Hepatocyte (in vitro differentiated cells): ENCODE results near the gene GGA1. TPM values are rescaled to one million over a fixed set of nuclear protein-coding genes. Genes with fewer than 3 reads are reported as not detected.

Experiments used
- DNase-seq: peaks from one replicate; pipeline ENCODE4 v3.0.0-alpha.2; 2016; ENCODE audit warnings: low spot score
- H2AFZ ChIP-seq: fragments of 200-600 bp; sonication (generic); 2 replicates; pipeline ENCODE4 v1.6.0; 2016; ENCODE audit warnings: antibody characterized with exemption, mild to moderate bottlenecking
- H3K27ac ChIP-seq: fragments of 200-600 bp; sonication (generic); 2 replicates; pipeline ENCODE4 v1.5.1; 2016; ENCODE audit warnings: mild to moderate bottlenecking
- H3K27me3 ChIP-seq: fragments of 200-600 bp; sonication (generic); 2 replicates; pipeline ENCODE4 v1.6.1; 2016
- H3K36me3 ChIP-seq: fragments of 200-600 bp; sonication (generic); replicated peaks from 2 replicates; pipeline ENCODE4 v1.5.1; 2016; ENCODE audit warnings: low read depth; ENCODE audit not compliant: insufficient read depth
- H3K4me1 ChIP-seq: fragments of 200-600 bp; sonication (generic); 2 replicates; pipeline ENCODE4 v1.5.1; 2016; ENCODE audit warnings: mild to moderate bottlenecking, moderate library complexity; ENCODE audit not compliant: insufficient read depth
- H3K4me2 ChIP-seq: fragments of 200-600 bp; sonication (generic); 2 replicates; pipeline ENCODE4 v1.6.0; 2016
- H3K4me3 ChIP-seq: fragments of 200-600 bp; sonication (generic); 2 replicates; pipeline ENCODE4 v1.5.1; 2016; ENCODE audit warnings: mild to moderate bottlenecking
- H3K79me2 ChIP-seq: fragments of 200-600 bp; sonication (generic); 2 replicates; pipeline ENCODE4 v1.6.0; 2017; ENCODE audit warnings: mild to moderate bottlenecking
- H3K9me2 ChIP-seq: fragments of 200-600 bp; sonication (generic); replicated peaks from 2 replicates; pipeline ENCODE4 v1.6.0; 2017; ENCODE audit warnings: mild to moderate bottlenecking; ENCODE audit not compliant: insufficient read depth
- H3K9me3 ChIP-seq: fragments of 200-600 bp; sonication (generic); 2 replicates; pipeline ENCODE4 v1.5.1; 2016; ENCODE audit warnings: low read depth, mild to moderate bottlenecking
- H4K20me1 ChIP-seq: fragments of 200-600 bp; sonication (generic); 2 replicates; pipeline ENCODE4 v1.6.0; 2016; ENCODE audit warnings: mild to moderate bottlenecking; ENCODE audit not compliant: insufficient read depth, poor library complexity, severe bottlenecking
- CTCF ChIP-seq: fragments of 200-600 bp; sonication (generic); IDR thresholded peaks from 2 replicates; pipeline ENCODE4 v1.5.1; 2016; ENCODE audit warnings: antibody characterized with exemption, mild to moderate bottlenecking; ENCODE audit not compliant: poor library complexity
- EZH2 ChIP-seq: fragments of 200-600 bp; sonication (generic); IDR thresholded peaks from 2 replicates; pipeline ENCODE4 v1.6.1; 2016; ENCODE audit warnings: antibody characterized with exemption, mild to moderate bottlenecking, borderline replicate concordance
- EZH2phosphoT487 ChIP-seq: fragments of 200-600 bp; sonication (generic); IDR thresholded peaks from one replicate; pipeline ENCODE4 v1.6.1; 2018; ENCODE audit warnings: antibody characterized with exemption, mild to moderate bottlenecking, low read depth, moderate library complexity; ENCODE audit not compliant: unreplicated experiment, severe bottlenecking
- WGBS: methylation state at CpG from one replicate; pipeline ENCODE4 v1.1.6; 2016; ENCODE audit warnings: low lambda C conversion rate; ENCODE audit errors: missing lambda C conversion rate; 5-methylcytosine and 5-hydroxymethylcytosine counted together
- polyA plus RNA-seq: library from polyadenylated mRNA; unstranded; fragments of >200 nt; fragmentation: Nextera tagmentation; extraction: Ambion mirVana; gene quantifications from 2 replicates; pipeline ENCODE4 v1.2.1, GENCODE V29; 2016
- total RNA-seq: library from RNA; depleted of rRNA; stranded (reverse); fragments of >200 nt; gene quantifications from 2 replicates; pipeline ENCODE4 v1.2.3, GENCODE V29; 2014

The GGA1 gene
- total and polyA plus RNA-seq, 2 experiments from 2014 or later, result 30.2 to 51.5 TPM

GRCh38 chr22:37635157-37635556 is 26.5 kb downstream of the GGA1 start:
- H2AFZ ChIP-seq, result no peak overlapping the region
- H3K4me3 ChIP-seq, result no peak overlapping the region
- H4K20me1 ChIP-seq, result no peaks in the 10 kb centered on the region
- 94% methylated on average over 7 of the region's 7 CpGs for WGBS
- no peaks in the 10 kb centered on the region for H3K27me3 ChIP-seq
- H3K4me1 ChIP-seq, result peaks cover 85% of the 10 kb centered on the region
- H3K9me3 ChIP-seq, result no peaks in the 10 kb centered on the region
- H3K36me3 ChIP-seq, result no peaks in the 10 kb centered on the region
- TF ChIP-seq CTCF (no peak), EZH2phosphoT487 (no peak), EZH2 (no peak)
- H3K9me2 ChIP-seq, result no peaks in the 10 kb centered on the region
- H3K4me2 ChIP-seq, result peak overlapping the region; percentile 72
- H3K79me2 ChIP-seq, result peaks cover 18% of the 10 kb centered on the region
- H3K27ac ChIP-seq, result peak overlapping the region; percentile 95
- no peak for DNase-seq

DNA sequence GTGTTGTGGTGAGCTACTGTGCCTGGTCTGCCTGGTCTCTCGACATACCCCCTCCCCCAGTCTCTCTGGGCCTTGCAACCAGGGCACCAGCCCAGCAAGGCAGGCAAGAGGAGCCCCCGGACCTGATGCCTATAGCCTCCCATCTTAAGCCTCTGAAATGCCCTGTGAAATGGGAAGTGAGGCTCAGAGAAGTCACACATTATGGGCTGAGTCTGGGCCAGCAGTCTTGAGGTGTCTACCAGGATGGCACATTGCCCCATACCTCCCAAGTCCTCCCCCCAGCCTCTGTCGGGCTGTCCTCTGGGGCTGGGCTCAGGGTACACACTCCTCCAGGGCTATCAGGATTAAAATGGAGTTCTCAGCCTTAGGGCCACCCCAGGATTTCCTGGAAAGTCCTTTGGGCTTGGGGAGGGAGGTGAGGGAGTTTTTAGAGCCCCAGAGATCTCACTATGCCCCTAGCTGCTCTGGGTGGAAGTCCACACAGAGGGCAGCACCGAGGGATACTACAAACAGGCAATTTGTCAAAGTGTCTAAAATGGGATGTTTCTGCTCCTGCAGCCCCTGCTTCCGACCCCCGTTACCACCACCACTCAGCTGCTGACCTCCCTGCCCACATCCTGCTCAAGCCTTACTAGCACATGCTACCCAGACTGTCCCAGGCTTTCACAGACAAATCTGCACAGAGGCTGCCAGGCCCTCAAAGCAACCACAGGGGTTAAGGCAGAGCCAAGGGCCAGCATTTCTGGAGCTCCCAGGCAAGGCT is 27.7 kb downstream of the GGA1 start:
- Histone ChIP-seq H3K27ac (peak overlapping the region; percentile 95), H3K79me2 (peaks cover 30% of the 10 kb centered on the region), H3K9me3 (no peaks in the 10 kb centered on the region), H3K4me1 (peaks cover 92% of the 10 kb centered on the region), H3K9me2 (no peaks in the 10 kb centered on the region), H3K4me3 (no peak overlapping the region), H3K36me3 (no peaks in the 10 kb centered on the region), H3K4me2 (no peak overlapping the region), H2AFZ (no peak overlapping the region), H3K27me3 (no peaks in the 10 kb centered on the region), H4K20me1 (no peaks in the 10 kb centered on the region)
- TF ChIP-seq CTCF (no peak), EZH2phosphoT487 (no peak), EZH2 (no peak)
- DNase-seq, result no peak
- 68% methylated on average over 6 of the region's 6 CpGs for WGBS

- H3K4me1 ChIP-seq, result peaks cover 92% of the 10 kb centered on the region
- peaks cover 36% of the 10 kb centered on the region for H3K79me2 ChIP-seq
- no peaks in the 10 kb centered on the region for H3K27me3 ChIP-seq
- no peaks in the 10 kb centered on the region for H4K20me1 ChIP-seq
- no peaks in the 10 kb centered on the region for H3K9me2 ChIP-seq
- no peak overlapping the region for H3K4me3 ChIP-seq
- H2AFZ ChIP-seq, result no peak overlapping the region
- H3K36me3 ChIP-seq, result no peaks in the 10 kb centered on the region
- peak overlapping the region; percentile 95 for H3K27ac ChIP-seq
- TF ChIP-seq CTCF, result no peak
- TF ChIP-seq EZH2, result no peak
- TF ChIP-seq EZH2phosphoT487, result no peak
- WGBS, result 85% methylated on average over 3 of the region's 3 CpGs
- no peak for DNase-seq
- no peak overlapping the region for H3K4me2 ChIP-seq
- no peaks in the 10 kb centered on the region for H3K9me3 ChIP-seq
Measured at GRCh38 chr22:37636949-37637273, 28.3 kb downstream of the GGA1 start.
